ENCODE data around the gene IRF7.
A peak's percentile ranks its signal among the peaks of the same experiment; 100 is the strongest.
"Not testable (repeated sequence)": the region's sequence is repeated elsewhere in the genome, so short reads cannot be mapped to it uniquely, and the experiment has no call there.

The IRF7 gene

DNA sequence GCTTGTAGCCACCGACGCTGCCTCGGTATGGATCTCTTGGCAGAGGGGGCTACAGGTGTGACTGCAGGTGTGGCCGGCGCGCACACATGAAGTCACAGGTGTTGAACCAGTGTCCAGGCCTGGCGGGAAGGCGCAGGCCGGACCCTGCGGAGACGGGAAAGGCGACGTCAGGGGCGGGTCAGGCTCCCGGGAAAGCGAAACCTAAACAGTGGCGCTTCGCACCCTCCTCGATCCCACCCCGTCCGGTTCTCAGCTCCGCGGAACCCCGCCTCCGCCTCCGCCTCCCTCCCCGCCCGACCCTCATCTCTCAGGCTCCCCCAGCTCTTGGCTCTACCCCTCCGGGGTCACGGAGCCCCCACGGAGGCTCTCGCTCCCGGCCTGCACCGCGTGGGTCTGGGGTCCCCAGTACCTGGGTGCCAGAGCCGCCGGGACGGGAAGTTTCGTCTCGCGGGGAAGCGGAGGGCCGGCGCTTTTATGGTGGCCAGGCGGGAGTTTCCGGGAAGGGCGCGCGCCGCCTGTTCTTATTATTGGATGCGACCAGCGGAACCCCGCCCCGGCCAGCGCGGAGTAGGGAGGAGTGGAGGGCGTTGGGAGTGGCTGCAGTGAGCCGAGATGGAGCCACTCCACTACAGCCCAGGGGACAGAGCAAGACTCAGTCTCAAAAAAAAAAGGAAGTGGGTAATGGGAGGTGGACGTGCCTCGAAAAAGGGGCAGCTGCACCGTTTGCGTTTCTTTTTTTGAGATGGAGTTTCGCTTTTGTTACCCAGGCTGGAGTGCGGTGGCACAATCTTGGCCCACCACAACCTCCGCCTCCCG is at the start of gene IRF7:
Gene IRF7 (minus strand): TSS at position 447 of the 816 bp plus-strand sequence. CDS start 586 bp downstream, outside the sequence.
- peak; percentile 90 for DNase-seq

DNA sequence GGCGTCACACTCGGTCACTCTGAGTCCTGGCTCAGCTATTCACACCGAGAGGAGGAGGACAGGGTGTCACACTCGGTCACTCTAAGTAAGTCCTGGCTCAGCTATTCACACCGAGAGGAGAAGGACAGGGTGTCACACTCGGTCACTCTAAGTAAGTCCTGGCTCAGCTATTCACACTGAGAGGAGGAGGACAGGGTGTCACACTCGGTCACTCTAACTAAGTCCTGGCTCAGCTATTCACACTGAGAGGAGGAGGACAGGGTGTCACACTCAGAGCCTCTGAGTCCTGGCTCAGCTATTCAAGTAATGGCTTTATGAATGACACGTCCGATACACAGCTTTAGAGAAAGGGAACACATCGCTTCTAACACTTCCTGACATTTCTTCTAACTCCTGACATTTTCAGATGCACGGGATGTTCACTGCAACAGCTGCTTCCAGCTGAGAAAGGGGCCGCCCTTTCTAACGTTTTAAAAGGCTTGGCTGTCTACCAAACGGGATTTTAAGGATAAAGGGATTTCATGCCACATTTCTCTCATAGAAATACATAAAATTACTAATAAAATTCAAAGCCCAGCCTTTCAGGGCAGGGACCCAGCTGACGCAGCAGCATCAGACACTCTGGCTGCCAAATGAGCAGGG is 49.4 kb upstream of the IRF7 start:
- peak; percentile 20 for DNase-seq

GRCh38 chr11:662689-663274 is 47.0 kb upstream of the IRF7 start:
- DNase-seq: peak; percentile 54

GRCh38 chr11:660681-661444 is 45.1 kb upstream of the IRF7 start:
- DNase-seq: no peak

DNA sequence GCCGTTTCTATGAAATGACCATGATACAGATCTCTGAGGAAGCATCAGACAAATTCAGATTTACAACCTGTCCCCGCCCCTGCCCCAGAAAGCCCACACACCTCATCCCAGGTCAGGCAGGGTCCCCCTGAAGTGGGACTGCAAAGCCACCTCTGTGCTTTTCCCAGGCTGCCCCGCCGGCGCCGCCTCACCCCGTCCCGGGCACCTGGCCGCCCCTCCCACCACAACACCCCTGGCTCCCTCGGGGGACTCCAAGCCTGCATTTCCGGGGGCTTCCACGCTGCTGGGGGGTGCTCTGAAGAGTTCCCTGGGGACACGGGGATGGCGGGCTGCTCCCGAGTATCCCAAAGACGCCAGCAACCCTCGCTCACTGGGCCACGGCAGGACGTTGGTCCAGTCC is 44.5 kb upstream of the IRF7 start:
- no peak for DNase-seq

DNA sequence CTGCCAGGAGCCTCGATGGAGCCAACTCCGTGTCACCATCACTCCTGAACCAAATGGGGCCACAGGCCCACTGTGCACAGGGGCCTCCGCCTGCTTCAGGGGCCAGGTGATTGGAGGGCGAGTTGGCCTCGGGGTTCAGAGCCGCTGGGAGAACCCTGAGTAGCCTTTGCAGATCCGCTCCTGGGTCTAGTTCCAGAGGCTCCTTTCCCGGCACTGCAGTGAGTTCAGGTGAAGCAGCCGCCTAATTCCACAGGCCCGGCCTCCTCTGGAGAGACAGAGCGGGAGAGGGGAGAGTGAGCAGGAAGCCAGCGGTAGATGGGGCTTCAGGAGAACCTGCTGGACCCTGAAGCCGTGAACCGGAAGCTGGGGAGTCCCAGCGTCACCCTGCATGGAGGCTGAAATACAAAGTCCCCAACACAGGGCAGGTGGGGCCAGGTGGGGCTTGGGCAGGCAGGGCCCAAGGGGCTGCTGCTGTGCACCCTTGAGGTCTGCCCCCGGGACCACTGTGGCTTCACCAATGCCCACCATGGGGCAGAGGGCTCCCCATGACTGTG is 43.9 kb upstream of the IRF7 start:
- DNase-seq: no peak

DNA sequence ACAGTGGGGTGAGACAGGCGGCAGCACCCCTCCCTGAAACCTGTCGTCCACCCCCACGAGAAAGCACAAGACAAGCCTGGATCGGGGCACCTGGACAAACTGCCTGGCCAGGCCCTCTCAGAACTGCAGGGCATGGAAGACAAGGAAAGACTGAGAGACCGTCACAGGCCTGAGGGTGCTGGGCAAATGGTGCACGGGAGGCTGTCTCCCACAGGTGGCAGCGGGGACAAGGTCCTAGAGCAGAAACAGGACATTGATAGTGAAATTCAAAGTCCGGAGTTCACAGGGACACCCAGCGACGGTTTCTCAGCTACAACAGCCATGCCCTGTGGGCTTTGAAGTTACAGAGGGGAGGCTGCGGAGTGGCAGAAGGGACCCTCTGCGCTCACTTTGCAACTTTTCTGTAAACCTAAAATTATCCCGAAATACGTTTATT is 42.0 kb upstream of the IRF7 start:
- no peak for DNase-seq

GRCh38 chr11:656866-657265 is 41.1 kb upstream of the IRF7 start:
- no peak for DNase-seq

DNA sequence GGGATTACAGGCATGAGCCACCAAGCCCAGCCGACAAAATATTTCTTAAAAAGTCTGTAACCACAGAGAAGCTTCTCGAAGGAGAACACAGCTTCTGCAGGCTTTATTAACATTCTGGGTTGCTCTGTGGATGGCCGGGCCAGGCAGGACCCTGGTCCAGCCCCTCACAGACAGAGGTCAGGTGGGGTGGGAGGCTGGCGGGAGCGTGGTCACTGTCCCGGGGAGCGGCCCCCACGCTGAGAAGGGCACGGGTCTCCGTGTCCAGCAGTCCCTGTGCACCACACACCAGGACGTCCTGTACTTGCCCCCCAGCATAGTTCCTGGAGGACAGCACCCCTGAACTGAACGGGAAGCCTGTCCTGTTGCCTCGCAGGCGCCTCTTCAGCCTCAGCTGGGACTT is 40.7 kb upstream of the IRF7 start:
- no peak for DNase-seq

GRCh38 chr11:655036-655726 is 39.4 kb upstream of the IRF7 start:
- no peak for DNase-seq

- DNase-seq: not testable (repeated sequence)
Measured at GRCh38 chr11:654444-654843, 38.7 kb upstream of the IRF7 start.

DNA sequence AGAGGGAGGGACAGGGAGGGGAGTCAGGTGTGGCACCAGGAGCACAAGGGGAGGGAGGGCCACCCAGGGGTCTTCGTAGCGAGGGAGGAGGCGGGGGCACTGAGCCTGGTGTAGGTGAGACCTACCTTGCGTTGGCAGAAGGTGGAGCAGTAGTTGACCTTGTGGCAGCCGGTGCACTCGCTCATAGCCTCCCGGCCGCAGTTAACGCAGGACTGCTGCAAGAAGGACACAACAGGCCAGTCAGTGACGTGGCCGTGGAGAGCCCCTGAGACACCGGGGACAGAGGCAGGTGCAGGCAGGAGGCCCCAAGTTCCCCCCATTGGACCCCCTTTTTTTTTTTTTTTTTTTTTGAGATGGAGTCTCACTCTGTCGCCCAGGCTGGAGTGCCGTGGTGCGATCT is 38.1 kb upstream of the IRF7 start:
- DNase-seq: no peak

- DNase-seq: not testable (repeated sequence)
Measured at GRCh38 chr11:653136-653535, 37.4 kb upstream of the IRF7 start.

- peak; percentile 34 for DNase-seq
Measured at GRCh38 chr11:650482-650881, 34.7 kb upstream of the IRF7 start.

DNA sequence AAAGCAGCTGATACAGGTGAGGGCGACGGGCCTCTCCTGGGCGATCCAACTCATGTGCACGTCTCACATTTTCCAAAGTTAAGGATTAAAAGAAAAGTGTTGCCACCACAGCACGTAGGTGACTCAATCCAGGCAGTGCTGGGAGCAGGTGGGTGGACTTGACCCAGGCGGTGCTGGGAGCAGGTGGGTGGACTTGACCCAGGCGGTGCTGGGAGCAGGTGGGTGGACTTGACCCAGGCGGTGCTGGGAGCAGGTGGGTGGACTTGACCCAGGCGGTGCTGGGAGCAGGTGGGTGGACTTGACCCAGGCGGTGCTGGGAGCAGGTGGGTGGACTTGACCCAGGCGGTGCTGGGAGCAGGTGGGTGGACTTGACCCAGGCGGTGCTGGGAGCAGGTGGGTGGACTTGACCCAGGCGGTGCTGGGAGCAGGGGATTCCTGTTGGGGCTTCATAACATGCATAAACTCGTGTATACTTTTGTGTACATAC is 32.0 kb upstream of the IRF7 start:
- DNase-seq: not testable (repeated sequence)

GRCh38 chr11:646214-646613 is 30.5 kb upstream of the IRF7 start:
- no peak for DNase-seq

GRCh38 chr11:645536-645935 is 29.8 kb upstream of the IRF7 start:
- no peak for DNase-seq

DNA sequence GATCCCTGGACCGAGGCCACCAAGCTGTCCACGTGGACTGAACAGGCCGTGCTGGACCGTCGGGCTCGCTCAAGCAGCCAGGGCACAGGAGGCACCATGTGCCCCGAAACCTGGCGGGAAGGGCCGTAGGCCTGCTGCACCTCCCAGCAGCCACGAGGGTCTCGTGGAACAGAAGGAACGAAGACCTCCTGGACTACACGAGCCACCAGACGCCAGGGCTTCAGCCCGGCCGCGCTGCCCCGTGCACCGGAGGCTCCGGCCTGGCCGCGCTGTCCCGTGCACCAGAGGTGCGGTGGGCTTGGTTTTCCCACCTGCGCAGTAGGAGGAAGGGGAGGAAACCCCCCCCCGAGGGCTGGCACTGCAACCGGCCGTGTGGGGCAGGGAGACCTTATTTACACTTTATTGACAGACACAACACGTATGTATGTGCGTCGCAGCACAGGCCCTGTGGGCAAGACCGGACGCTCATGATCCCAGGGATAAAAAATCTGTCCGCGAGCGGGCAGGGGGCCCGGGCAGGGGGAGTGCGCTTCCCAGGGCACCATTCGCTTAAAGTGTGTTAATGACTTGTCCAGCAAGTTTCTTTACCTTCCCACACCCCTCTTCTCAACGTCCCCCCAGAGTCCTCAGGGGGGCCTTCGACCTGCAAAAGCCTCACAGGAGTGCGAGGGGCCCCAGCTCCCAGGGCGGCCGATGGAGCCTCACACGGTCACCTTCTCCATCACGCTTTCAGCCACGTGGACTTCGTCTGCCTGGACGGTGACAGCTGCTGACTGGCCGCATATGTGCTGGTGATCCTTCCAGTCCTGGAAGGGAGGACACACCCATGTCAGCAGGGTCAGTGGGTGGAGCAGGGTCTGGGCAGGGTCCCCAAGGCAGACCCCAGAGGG is 28.3 kb upstream of the IRF7 start:
- DNase-seq: no peak

GRCh38 chr11:643366-643765 is 27.6 kb upstream of the IRF7 start:
- no peak for DNase-seq

DNA sequence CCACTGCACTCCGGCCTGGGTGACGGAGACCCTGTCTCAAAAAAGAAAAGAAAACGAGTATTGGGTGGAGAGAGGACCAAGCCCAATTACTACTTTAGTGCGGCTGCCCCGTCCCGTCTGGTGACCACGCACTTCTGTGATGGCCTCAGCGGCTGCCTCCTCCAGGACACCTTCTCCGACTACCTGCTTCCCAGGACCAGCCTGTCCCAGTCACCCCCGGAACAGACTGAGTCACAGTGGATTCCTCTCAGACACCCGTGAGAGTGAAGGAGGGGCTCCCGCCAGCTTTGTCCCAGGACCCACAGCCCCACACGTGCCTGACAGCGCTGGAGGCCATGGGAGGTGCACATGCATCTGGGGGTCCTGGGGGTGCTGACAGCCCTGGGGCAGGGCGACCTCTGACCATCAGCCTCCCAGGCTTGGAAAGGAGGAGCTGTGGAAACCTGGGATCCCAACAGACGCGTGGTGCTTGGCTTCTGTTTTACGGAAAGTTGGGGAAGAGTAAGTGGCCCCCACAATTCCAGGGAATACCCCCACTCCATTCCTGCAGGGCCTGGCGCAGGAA is 26.1 kb upstream of the IRF7 start:
- no peak for DNase-seq

All from HCEC 1CT (cell line).